ENCODE measurements around the gene MTHFD1L. TPM values are rescaled to one million over a fixed set of nuclear protein-coding genes. Genes with fewer than 3 reads are reported as not detected.

MTHFD1L gene
- polyA plus RNA-seq, 3 donors: 0.25 to 1.3 (median 0.39) TPM

DNA sequence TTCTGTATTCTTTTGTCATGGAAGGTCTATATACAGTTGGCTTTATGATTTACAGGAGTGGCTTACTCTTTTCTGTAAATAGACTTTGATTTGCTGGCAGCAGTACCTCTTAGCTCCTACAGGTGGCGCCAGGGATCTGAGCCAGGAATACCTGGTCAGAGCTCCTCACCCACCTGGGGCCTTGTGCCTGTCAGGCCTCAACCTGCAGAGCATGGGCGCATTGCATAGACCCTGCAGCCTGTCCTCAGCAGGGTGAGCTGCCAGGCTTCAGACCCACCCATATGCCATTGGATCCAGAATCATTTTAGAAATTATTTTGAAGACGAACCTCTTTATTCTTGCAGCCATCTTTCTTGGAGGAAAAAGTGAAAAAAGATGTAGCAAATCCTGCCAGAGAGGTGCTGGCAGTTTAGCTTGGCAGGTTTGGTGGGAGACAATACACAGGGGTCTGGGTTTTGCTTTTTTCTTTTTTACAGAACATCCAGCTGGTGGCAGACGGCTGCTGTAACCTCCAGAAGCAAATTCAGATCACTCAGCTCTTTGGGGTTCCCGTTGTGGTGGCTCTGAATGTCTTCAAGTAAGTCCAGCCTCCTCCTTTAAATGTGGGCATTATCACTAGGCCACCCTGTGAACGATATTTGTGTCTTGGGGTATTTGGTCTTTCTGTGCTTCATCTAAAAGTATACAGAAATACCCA is 149.1 kb downstream of the MTHFD1L start:
- peaks cover 0 to 2% of the 10 kb centered on the region in 2 donors for H3K36me3 Mint-ChIP-seq
- 71% methylated on average over 4 of the region's 6 CpGs for WGBS (ENCODE audit: insufficient coverage)
- H3K4me1 Mint-ChIP-seq: peaks cover 16% of the 10 kb centered on the region
- TF ChIP-seq, protein P1, sequence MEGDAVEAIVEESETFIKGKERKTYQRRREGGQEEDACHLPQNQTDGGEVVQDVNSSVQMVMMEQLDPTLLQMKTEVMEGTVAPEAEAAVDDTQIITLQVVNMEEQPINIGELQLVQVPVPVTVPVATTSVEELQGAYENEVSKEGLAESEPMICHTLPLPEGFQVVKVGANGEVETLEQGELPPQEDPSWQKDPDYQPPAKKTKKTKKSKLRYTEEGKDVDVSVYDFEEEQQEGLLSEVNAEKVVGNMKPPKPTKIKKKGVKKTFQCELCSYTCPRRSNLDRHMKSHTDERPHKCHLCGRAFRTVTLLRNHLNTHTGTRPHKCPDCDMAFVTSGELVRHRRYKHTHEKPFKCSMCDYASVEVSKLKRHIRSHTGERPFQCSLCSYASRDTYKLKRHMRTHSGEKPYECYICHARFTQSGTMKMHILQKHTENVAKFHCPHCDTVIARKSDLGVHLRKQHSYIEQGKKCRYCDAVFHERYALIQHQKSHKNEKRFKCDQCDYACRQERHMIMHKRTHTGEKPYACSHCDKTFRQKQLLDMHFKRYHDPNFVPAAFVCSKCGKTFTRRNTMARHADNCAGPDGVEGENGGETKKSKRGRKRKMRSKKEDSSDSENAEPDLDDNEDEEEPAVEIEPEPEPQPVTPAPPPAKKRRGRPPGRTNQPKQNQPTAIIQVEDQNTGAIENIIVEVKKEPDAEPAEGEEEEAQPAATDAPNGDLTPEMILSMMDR (IDR thresholded peaks at IDR 0.05): peak; percentile 100
- intact Hi-C loops (cut with micrococcal nuclease): loop anchor here in 1 of 2 donors (5.0 to 10.0 kb wide), 2 partner anchors 50 to 308 kb away; no protein-coding TSS in a partner anchor
- DNase-seq: peak; percentile 33 to 64 (median 62)
- no peaks in the 10 kb centered on the region for H4K20me1 ChIP-seq (ENCODE audit: insufficient read depth, low read length)
- H3K9me3 Mint-ChIP-seq: peaks cover 0 to 2% (median 0%) of the 10 kb centered on the region in 7 donors
- H3K4me3 ChIP-seq (replicated peaks in 1 of 3; ENCODE audit: low read depth in 2 of 3, low read length in 3 of 3): no peak overlapping the region
- no peaks in the 10 kb centered on the region for H3K27me3 Mint-ChIP-seq (ENCODE audit: low read depth in 3 of 3)
- H3K4me1 ChIP-seq (ENCODE audit: control insufficient read depth in 1 of 2, insufficient read depth in 2 of 2, low read length in 2 of 2): no peaks in the 10 kb centered on the region
- no peak overlapping the region for H3K4me2 ChIP-seq (replicated peaks; ENCODE audit: extremely low read depth, low read length, poor library complexity, severe bottlenecking)
- peak overlapping the region in 5 of 7 donors; percentile 27 to 73 (median 45) for H3K27ac Mint-ChIP-seq
- H2AFZ ChIP-seq (ENCODE audit: insufficient read depth, low read depth, low read length, poor library complexity, severe bottlenecking): no peak overlapping the region
- no peaks in the 10 kb centered on the region for H3K36me3 ChIP-seq (replicated peaks in 1 of 2; ENCODE audit: control insufficient read depth in 1 of 2, insufficient read depth in 2 of 2, low read length in 2 of 2)
- peak overlapping the region in 1 of 2 donors; percentile 48 for H3K4me3 Mint-ChIP-seq
- H3K79me2 ChIP-seq (ENCODE audit: insufficient read depth, low read length): no peaks in the 10 kb centered on the region
- no peak overlapping the region for H3K27ac ChIP-seq (ENCODE audit: low read depth in 1 of 2, low read length in 2 of 2)
- no peak overlapping the region for H3K9ac ChIP-seq (ENCODE audit: insufficient read depth, low read length, poor library complexity, severe bottlenecking)
- no peaks in the 10 kb centered on the region for H3K27me3 ChIP-seq (ENCODE audit: control insufficient read depth in 2 of 2, insufficient read depth in 2 of 2, low read length in 2 of 2)
- H3K9me3 ChIP-seq (replicated peaks in 1 of 2; ENCODE audit: control insufficient read depth in 1 of 2, insufficient read depth in 1 of 2, low read length in 2 of 2): no peaks in the 10 kb centered on the region

DNA sequence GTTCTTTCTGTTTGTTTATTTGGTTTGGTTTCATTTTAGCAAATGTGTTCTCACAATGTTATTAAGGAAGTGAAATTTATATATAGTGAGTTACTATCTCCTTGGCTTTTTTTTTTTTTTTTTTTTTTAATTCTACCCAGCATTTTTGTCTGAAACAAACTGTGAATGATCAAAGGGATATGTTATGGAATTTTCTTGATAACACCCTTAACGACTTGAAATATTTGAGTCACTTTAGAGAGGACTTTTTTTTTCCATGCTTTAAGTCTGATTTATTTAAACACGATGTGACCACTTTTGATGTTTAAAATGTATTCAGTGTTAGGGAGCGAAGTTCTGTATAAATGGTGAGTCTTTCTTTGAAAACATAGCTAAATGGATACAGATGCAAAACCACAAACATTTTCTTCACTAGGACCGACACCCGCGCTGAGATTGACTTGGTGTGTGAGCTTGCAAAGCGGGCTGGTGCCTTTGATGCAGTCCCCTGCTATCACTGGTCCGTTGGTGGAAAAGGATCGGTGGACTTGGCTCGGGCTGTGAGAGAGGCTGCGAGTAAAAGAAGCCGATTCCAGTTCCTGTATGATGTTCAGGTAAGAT is 149.7 kb downstream of the MTHFD1L start:
- TF ChIP-seq, protein P1 (IDR thresholded peaks at IDR 0.05): no peak
- H3K4me2 ChIP-seq (replicated peaks; ENCODE audit: extremely low read depth, low read length, poor library complexity, severe bottlenecking): no peak overlapping the region

More for the DNA sequence above, 149.7 kb downstream of the MTHFD1L start:
- 100% methylated on average over 1 of the region's 12 CpGs for WGBS (ENCODE audit: insufficient coverage)
- no peaks in the 10 kb centered on the region for H3K4me1 ChIP-seq (ENCODE audit: control insufficient read depth in 1 of 2, insufficient read depth in 2 of 2, low read length in 2 of 2)
- Mint-ChIP-seq H3K27ac (peak overlapping the region in 4 of 7 donors; percentile 18 to 73 (median 40)), H3K9me3 (peaks cover 0 to 2% (median 0%) of the 10 kb centered on the region in 7 donors), H3K27me3 (ENCODE audit: low read depth in 3 of 3) (no peaks in the 10 kb centered on the region), H3K4me1 (peaks cover 16% of the 10 kb centered on the region), H3K36me3 (peaks cover 0 to 2% of the 10 kb centered on the region in 2 donors), H3K4me3 (no peak overlapping the region)
- no peak for DNase-seq
- no peak overlapping the region for H2AFZ ChIP-seq (ENCODE audit: insufficient read depth, low read depth, low read length, poor library complexity, severe bottlenecking)
- H4K20me1 ChIP-seq (ENCODE audit: insufficient read depth, low read length): no peaks in the 10 kb centered on the region
- H3K79me2 ChIP-seq (ENCODE audit: insufficient read depth, low read length): no peaks in the 10 kb centered on the region
- no peak overlapping the region for H3K9ac ChIP-seq (ENCODE audit: insufficient read depth, low read length, poor library complexity, severe bottlenecking)
- H3K36me3 ChIP-seq (replicated peaks in 1 of 2; ENCODE audit: control insufficient read depth in 1 of 2, insufficient read depth in 2 of 2, low read length in 2 of 2): no peaks in the 10 kb centered on the region
- H3K4me3 ChIP-seq (replicated peaks in 1 of 3; ENCODE audit: low read depth in 2 of 3, low read length in 3 of 3): no peak overlapping the region
- intact Hi-C loops (cut with micrococcal nuclease): loop anchor here in 1 of 2 donors (5.0 to 10.0 kb wide), 2 partner anchors 50 to 307 kb away; no protein-coding TSS in a partner anchor
- H3K9me3 ChIP-seq (replicated peaks in 1 of 2; ENCODE audit: control insufficient read depth in 1 of 2, insufficient read depth in 1 of 2, low read length in 2 of 2): no peaks in the 10 kb centered on the region
- no peak overlapping the region for H3K27ac ChIP-seq (ENCODE audit: low read depth in 1 of 2, low read length in 2 of 2)
- H3K27me3 ChIP-seq (ENCODE audit: control insufficient read depth in 2 of 2, insufficient read depth in 2 of 2, low read length in 2 of 2): no peaks in the 10 kb centered on the region

All from CD14-positive monocyte (primary cell).